HG03457 (cell line): ENCODE results near the gene MBP.

ENCODE experiments used
- ATAC-seq: cut with Tn5 transposase; IDR thresholded peaks from one replicate; pipeline ENCODE4 v1.9.1; 2021; ENCODE audit warnings: moderate number of reproducible peaks; ENCODE audit not compliant: unreplicated experiment

Gene MBP

DNA sequence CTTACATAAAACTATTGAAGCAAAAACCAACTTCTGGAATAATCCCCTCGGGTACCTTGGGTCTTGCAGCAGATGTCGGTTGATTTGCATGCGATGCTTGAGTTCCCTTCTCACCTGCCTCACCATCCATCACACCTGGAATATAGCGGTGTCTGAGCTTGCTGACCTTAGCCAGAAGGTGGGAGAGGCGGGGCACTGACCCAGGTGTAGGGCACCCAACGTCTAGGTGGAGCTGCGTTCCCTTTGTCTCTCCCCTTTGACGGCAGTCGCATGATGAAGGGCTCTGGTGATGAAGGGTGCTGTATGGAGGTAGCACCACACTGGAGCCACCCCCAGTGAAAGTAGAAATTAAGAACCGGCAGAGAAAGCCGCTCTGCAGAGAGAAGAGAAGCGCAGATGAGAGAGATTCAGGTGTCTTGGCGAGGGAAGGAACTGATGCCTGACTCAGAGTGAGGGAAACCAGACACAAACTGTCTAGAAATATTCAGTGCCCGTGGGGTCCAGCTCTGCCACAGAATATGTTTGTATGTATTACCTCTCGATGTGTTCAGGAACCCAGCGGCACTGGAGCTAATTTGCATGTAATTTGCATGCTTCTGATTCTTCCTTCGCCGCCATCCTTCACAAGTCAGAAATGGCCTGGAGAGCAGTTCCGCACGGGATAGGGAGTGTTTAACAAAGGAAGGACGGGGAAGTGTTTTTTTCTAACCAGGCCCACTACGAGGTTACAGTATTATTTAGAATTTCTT, 19.4 kb upstream of the MBP start:
- no peak for ATAC-seq

DNA sequence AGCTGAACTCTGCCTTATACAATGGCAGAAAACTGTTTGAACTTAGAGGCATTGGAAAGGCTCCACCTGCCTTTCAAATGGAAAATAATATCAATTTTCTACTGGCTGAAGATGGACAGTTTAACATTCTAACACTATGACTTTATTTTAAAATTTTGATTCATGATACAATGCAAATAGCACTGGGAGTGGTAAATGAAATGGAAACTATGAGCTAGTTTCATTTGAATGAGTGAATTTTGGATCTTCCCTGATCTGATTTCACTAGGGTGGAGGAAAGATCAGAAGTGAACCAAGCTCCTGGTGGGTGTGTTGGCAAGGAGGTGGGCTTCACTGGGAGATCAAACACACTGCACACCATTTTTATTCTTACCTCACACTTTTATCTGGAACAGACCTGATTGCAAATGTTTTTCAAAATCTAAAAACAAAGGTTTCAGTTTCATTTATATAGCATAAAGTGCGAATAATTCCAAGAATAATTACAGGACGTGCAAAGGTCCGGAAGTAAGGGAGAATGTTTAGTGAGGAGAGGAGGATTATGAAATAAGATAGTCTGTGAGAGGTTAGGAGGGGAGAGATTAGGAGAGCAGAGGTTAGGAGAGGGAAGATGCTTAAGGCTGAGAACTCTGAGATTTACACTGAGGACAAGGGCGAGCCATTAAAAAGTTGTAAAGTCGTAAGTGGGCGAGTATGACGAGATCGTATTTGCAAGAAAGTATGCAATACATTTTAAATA, 18.6 kb upstream of the MBP start:
- ATAC-seq, result no peak

DNA sequence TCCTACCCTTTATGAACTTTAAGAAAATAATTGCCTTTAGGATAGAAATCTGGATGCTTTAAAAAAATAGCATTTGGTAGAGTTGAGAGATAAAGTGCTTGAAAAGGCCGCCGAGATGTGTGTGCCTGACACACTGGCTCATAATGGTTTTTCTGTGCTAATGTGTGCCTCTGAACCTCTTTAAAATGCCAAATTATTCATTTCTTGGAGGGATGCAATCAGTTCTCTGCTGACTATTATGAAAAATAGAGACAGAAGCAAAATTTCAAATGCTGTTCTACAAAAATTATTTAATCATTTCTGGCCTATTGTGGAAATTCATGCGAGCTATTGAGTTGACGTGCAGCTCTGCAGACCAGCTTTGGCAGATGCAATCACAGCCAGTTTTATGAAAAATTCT, 18.0 kb upstream of the MBP start:
- no peak for ATAC-seq

DNA sequence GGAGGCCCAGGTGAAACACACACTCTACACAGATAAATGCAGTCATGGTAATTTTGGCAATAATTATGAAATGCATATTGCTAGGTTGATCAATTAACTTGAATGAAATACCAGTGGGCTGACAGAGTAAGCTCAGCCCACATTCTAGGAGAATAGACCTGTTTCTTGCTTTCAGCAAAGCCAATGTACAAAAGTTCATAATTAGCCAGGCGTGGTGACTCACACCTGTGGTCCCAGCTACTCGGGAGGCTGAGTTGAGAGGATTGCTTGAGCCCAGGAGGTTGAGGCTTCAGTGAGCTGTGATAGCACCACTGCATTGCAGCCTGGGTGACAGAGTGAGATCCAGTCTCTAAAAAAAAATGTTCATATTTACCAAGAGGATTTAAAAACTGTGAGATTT, 15.7 kb upstream of the MBP start:
- ATAC-seq, result no peak

GRCh38 chr18:77147418-77147852, 14.9 kb upstream of the MBP start:
- no peak for ATAC-seq

DNA sequence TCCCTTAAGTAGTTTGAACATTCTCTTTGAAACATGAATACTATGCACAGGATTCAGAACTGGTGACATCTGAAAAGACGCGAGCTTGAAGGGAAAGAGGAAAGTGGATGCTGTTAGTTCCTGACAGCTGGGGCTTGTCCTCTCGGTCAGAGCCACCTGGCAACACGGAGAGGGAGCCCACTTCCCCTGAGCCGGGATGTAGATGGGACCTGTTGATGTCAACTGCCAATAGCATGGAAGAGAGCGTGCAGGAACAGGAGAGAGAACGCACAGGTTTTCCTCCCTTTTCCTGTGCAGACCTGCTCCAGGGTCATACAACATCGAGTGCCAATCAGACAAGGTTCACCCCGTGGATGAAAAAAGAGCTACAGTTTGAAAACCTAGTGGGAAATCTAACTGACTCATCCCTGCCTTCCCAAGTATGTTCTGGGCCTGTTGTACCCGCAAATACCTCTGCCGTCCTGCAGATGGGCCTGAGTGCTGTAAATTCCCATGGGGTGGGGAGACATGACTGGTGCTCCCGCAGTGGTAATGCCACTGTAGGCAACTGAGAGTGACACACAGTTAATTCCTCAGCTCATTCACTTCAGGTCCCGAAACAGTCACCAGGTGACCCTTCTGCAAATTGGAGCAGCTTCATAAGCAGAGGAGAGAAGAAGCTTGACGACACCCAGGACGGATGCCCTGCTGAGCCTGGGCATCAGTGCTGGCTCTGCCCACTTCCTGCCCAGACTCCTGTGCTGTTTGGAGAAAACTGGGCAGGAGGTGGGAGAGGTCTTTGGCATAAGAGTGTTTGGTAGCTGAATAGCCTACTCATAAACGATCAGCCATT, 13.9 kb upstream of the MBP start:
- no peak for ATAC-seq

GRCh38 chr18:77145364-77145901, 12.8 kb upstream of the MBP start:
- ATAC-seq, result no peak

DNA sequence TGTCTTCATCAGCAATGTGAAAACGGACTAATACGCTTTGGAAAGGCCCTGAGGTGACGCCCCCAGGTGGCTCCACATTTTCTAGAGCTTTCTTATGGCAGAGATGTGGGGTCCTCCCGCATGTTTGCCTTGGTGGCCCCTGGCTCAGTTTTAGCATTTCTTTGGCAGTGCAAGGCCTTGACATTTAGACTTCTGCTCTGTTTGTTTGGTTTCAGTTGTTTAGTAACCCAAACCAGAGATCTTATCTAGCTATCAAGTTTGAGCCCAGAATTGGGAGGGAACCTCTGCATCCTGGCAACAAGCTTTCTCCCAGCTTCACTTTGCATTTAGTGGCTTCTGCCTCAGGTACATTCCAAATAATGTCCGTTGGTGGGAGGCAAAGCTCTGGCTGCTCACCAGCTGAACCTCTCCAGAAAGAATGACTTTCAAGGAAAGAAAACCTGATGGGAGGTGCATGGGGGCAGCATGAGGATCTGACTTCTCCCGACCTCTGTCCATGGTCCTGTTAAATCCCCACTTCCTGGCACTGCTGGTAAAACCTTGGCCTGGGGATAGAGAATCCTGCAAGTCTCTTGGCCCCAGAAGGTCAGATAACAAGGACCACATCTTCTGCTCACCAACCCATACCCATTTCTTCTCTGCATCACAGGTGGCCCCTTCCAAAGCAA, 12.0 kb upstream of the MBP start:
- no peak for ATAC-seq

GRCh38 chr18:77144046-77144445, 11.5 kb upstream of the MBP start:
- no peak for ATAC-seq

DNA sequence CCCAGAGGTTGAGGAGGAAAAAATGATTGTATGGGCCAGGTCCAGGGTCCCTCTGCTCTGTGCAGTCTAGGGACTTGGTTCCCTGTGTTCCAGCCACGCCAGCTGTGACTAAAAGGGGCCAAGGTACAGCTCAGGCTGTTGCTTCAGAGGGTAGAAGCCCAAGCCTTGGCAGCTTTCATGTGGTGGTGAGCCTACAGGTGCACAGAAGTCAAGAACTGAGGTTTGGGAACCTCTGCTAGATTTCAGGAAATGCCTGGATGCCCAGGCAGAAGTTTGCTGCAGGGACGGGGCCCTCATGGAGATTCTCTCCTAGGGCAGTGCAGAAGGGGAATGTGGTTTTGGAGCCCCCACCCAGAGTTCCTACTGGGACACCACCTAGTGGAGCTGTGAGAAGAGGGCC, 10.6 kb upstream of the MBP start:
- no peak for ATAC-seq

DNA sequence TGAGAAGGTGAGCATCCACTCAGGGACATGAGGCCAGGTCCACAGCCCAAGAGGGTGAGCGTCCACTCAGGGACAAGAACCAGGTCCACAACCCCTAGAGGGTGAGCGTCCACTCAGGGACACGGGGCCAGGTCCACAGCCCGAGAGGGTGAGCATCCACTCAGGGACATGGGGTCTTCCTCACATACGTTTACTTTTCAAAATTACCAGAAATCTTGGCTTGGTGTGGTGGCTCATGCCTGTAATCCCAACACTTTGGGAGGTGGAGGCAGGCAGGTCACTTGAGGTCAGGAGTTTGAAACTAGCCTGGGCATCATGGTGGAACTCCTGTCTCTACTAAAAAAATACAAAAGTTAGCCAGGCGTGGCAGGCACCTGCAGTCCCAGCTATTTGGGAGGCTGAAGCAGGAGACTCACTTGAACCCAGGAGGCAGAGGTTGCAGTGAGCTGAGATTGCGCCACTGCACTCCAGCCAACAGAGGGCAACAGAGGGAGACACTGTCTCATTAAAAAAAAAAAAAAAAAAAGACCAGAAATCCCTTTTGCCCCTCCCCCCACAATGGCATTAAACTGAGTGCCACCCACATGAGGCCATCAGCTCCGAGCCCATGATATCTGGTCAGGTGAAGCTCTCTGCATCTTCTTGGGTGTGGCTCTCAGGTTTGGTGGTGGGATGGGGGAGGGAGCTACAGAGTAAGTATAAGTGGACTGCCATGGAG, 9.0 kb upstream of the MBP start:
- no peak for ATAC-seq

DNA sequence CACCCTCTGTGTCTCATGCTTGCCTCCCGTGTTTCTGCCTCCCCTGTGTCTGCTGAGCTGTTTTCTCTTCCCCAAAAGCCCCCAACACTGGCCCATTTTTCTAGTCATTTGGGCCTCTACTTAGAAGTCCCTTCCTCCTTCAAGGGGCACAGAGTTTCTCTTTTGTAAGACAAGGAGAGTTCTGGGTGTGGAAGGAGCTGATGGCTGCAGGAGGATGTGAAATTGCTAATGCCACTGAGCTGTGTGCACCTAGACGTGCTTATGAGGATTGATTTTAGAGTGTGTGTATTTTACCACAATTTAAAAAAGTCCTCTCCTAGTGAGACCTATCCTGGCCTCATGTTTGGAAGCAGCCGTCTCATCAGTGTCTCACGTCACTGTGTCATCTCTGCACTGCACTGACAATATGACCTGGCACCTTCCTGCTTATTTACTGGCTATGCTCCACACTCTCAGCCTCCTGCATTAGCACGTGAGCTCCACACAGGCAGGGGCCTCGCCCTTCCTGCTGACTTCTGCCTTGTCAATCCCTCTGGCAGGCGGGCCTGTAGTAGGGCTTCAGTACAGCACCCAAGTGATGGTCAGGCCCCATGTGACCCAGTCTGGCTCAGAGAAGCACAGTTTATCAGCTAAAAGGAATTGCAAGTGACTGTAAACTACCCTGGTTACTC, 8.0 kb upstream of the MBP start:
- no peak for ATAC-seq

- no peak for ATAC-seq
Measured at GRCh38 chr18:77140030-77140429, 7.4 kb upstream of the MBP start.

GRCh38 chr18:77139619-77140018, 7.0 kb upstream of the MBP start:
- no peak for ATAC-seq

DNA sequence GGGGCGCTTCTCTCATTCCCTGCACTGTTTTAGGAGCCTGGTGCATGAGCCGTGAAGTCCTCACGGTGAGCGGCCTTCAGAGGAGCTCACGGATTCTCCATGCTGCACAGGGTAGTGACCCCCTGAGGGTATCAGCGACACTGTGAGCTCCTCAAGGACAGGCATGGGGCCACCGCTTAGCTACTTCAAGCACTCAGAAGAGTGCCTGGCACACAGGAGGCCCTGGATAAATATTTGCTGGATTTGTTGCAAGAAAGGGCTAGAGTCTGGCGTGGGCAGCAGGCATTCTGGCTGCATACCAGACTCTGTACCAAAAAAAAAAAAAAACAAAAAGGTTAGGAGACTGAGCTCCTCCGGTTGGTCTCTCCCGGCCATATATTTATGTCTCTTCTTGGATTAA, 5.7 kb upstream of the MBP start:
- ATAC-seq, result no peak

DNA sequence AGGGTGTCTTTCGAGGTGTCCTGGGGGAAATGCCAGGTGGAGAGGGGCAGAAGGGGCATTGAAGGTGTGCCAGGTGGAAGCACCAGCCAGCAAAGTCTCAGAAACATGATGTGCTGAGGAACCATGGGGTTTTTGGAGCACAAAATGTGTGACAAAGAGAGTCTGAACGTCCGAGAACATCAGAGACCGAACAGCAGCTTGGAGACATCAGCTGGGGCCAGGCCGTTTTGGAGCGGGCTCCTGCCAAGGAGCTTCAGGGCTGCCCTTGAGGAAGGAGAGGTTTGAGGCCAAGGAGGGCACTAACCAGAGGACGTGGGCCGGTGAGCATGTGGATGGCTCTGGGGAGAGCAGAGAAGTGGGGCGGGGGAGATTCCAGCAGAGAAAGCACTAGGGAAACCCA, 5.3 kb upstream of the MBP start:
- ATAC-seq, result no peak

GRCh38 chr18:77136871-77137665, 4.5 kb upstream of the MBP start:
- no peak for ATAC-seq

GRCh38 chr18:77136076-77136718, 3.6 kb upstream of the MBP start:
- ATAC-seq, result no peak
